Small intestine (tissue), 7 donors: Measurements from ENCODE around the gene SENP1. TPM values are rescaled to one million over a fixed set of nuclear protein-coding genes. Genes with fewer than 3 reads are reported as not detected.

Source experiments
- DNase-seq, 2 donors: peaks; one replicate each; pipeline versions ENCODE4 v3.0.0 to v3.0.0-alpha.2; 2013
- FAIRE-seq: peaks from 2 replicates; lab custom pipeline; 2012; peaks lifted over from hg19 to GRCh38; lab: Jason Lieb, UNC
- H3K27ac ChIP-seq, 3 donors: one replicate each; pipeline ENCODE4 v1.5.1; 2013; ENCODE audit warnings: low read length in 2 of 3, mild to moderate bottlenecking in 2 of 3, control low read depth in 1 of 3, inconsistent platforms in 1 of 3, low read depth in 1 of 3, moderate library complexity in 1 of 3
- H3K27me3 ChIP-seq, 3 donors: one replicate each; pipeline ENCODE4 v1.6.1; 2013; ENCODE audit warnings: low read length in 3 of 3, inconsistent platforms in 1 of 3; ENCODE audit not compliant: control insufficient read depth in 3 of 3, insufficient read depth in 3 of 3
- H3K36me3 ChIP-seq, 3 donors: one replicate each; pipeline ENCODE4 v1.6.1; 2013; ENCODE audit warnings: low read length in 3 of 3, inconsistent platforms in 1 of 3, low read depth in 1 of 3, mild to moderate bottlenecking in 1 of 3, moderate library complexity in 1 of 3; ENCODE audit not compliant: control insufficient read depth in 3 of 3, insufficient read depth in 2 of 3
- H3K4me1 ChIP-seq, 3 donors: one replicate each; pipeline ENCODE4 v1.6.1; 2013; ENCODE audit warnings: low read length in 2 of 3, inconsistent platforms in 1 of 3, low read depth in 1 of 3, mild to moderate bottlenecking in 1 of 3, moderate library complexity in 1 of 3; ENCODE audit not compliant: control insufficient read depth in 3 of 3, insufficient read depth in 2 of 3
- H3K4me3 ChIP-seq, 3 donors: one replicate each; pipeline ENCODE4 v1.5.1; 2013; ENCODE audit warnings: low read length in 3 of 3, control low read depth in 1 of 3, inconsistent platforms in 1 of 3, low read depth in 1 of 3, mild to moderate bottlenecking in 1 of 3, moderate library complexity in 1 of 3
- H3K9me3 ChIP-seq, 2 donors: one replicate each; pipeline ENCODE4 v1.6.1; 2013; ENCODE audit warnings: low read depth in 1 of 2, low read length in 1 of 2; ENCODE audit not compliant: control insufficient read depth in 2 of 2, insufficient read depth in 1 of 2
- WGBS, 3 donors: extraction: QIAGEN DNeasy Blood & Tissue Kit; methylation state at CpG; one replicate each; pipeline ENCODE4 v1.1.7; 2013; 5-methylcytosine and 5-hydroxymethylcytosine counted together
- polyA plus RNA-seq, 4 donors: library from polyadenylated mRNA; stranded (reverse) in 3 of 4; unstranded in 1 of 4; fragments of 200-250 nt in 3 of 4; fragments of 120-200 nt in 1 of 4; gene quantifications; one replicate each; pipeline versions ENCODE4 v1.2.1 to v1.2.3, GENCODE V29; 2013
- donor health status: healthy with polysubstance abuse.
- donor health status: control.
- donor health status: control.
- donor health status: Bipolar disorder and iron deficiency.
- donor health status: healthy.

SENP1 gene
- polyA plus RNA-seq, 4 donors = 2.5 to 11.7 (median 4.1) TPM

- 93 to 94% (median 94%) methylated on average over 5 of the region's 5 CpGs for WGBS, 3 donors
- no peak for FAIRE-seq
Measured at GRCh38 chr12:48080285-48080684, 25.6 kb downstream of the SENP1 start.

GRCh38 chr12:48078901-48079300, 27.0 kb downstream of the SENP1 start:
- Histone ChIP-seq H3K4me3 (no peak overlapping the region), H3K4me1 (no peaks in the 10 kb centered on the region), H3K36me3 (peaks cover 4 to 16% (median 8%) of the 10 kb centered on the region in 3 donors), H3K9me3 (no peaks in the 10 kb centered on the region), H3K27ac (no peak overlapping the region), H3K27me3 (no peaks in the 10 kb centered on the region)
- no peak for FAIRE-seq
- DNase-seq = no peak
- 95 to 98% (median 97%) methylated on average over 5 of the region's 5 CpGs for WGBS, 3 donors

More at GRCh38 chr12:48080285-48080684, 25.6 kb downstream of the SENP1 start:
- DNase-seq = no peak
- peaks cover 0 to 22% (median 5%) of the 10 kb centered on the region in 3 donors for H3K36me3 ChIP-seq
- H3K4me1 ChIP-seq = no peaks in the 10 kb centered on the region
- no peaks in the 10 kb centered on the region for H3K9me3 ChIP-seq
- H3K27me3 ChIP-seq = no peaks in the 10 kb centered on the region
- no peak overlapping the region for H3K4me3 ChIP-seq
- H3K27ac ChIP-seq = no peak overlapping the region

DNA sequence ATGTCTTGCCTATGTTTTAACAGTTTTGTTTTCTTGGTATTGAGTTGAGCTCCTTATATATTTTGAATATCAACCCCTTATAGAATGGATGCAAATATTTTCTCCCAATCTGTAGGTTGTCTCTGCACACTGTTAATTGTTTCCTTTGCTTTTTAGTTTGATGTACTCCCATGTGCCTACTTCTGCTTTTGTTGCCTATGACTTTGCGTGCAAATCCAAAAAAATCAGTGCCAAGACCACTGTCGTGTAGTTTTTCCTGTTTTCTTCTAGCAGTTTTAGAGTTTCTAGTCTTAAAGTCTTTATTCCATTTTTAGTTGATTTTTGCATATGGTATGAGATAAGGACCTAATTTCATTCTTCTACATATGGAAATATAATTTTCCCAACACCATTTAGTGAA, 28.8 kb downstream of the SENP1 start:
- Histone ChIP-seq H3K4me3 (no peak overlapping the region), H3K36me3 (peaks cover 4 to 15% (median 8%) of the 10 kb centered on the region in 3 donors), H3K27me3 (no peaks in the 10 kb centered on the region), H3K27ac (no peak overlapping the region), H3K9me3 (no peaks in the 10 kb centered on the region), H3K4me1 (no peaks in the 10 kb centered on the region)
- WGBS, 3 donors = 92 to 98% (median 97%) methylated on average over 2 of the region's 2 CpGs
- FAIRE-seq (no peak), DNase-seq (no peak)

DNA sequence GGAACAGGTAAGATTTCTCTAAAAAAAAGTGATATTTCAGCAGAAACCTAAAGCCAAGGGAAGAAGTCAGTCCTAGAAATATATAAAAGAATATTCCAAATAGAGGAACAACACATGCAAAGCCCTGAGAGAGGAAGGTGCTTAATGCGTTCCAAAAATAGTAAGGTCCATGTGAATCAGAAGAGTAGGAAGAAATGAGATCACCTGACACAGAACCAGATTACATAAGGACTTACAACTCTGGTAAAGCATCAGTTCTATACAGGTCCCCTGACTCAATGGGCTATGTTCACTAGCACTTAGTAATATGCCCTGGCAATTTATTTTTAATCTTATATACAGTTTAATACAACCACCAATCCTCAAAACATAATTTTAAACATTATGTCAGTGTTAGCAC, 30.0 kb downstream of the SENP1 start:
- no peak for FAIRE-seq
- WGBS, 3 donors = 93 to 96% (median 95%) methylated on average over 1 of the region's 1 CpG

DNA sequence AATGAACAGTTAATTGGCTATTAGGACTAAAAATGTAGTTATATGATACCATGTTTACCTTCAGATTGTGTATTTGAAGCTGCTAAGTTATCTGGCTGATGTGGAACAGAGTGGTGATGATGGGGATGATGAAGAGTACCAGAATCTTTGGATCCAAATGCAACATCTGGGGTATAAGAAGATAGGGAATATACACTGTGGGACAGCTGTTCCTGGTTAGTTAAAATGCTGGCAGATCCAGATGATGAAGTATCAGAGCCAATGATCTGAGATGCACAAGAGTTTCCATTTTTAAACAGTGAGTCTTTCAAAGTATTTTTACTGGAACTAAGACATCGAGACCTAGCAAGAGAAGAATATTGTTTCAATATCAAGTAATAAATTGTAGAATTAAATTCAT, 31.6 kb downstream of the SENP1 start:
- FAIRE-seq (no peak), DNase-seq (no peak)
- no peak overlapping the region for H3K4me3 ChIP-seq
- H3K9me3 ChIP-seq = no peaks in the 10 kb centered on the region
- no peak overlapping the region for H3K27ac ChIP-seq
- H3K36me3 ChIP-seq = peaks cover 4 to 15% (median 7%) of the 10 kb centered on the region in 3 donors
- 89 to 97% (median 94%) methylated on average over 1 of the region's 1 CpG for WGBS, 3 donors
- no peaks in the 10 kb centered on the region for H3K4me1 ChIP-seq
- no peaks in the 10 kb centered on the region for H3K27me3 ChIP-seq

More for the DNA sequence above, 30.0 kb downstream of the SENP1 start:
- DNase-seq = no peak
- H3K36me3 ChIP-seq = peaks cover 4 to 14% (median 7%) of the 10 kb centered on the region in 3 donors
- H3K27ac ChIP-seq = no peak overlapping the region
- no peaks in the 10 kb centered on the region for H3K9me3 ChIP-seq
- H3K4me1 ChIP-seq = no peaks in the 10 kb centered on the region
- no peaks in the 10 kb centered on the region for H3K27me3 ChIP-seq
- no peak overlapping the region for H3K4me3 ChIP-seq

DNA sequence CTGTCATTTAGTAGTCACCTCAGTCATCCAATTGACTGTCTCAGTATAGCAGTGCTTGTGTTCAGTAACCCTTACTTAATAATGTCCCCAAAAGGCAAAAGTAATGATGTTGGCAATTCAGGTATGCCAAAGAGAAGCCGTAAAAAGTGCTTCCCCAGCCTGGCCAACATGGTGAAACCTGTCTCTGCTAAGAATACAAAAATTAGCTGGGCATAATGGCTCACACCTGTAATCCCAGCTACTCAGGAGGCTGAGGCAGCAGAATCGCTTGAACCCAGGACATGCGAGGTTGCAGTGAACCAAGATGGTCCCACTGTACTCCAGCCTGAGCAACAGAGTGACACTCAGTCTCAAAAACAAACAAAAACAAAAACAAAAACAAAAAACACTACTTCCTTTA, 33.6 kb downstream of the SENP1 start:
- FAIRE-seq (no peak), DNase-seq (no peak)
- Histone ChIP-seq H3K4me3 (no peak overlapping the region), H3K9me3 (no peaks in the 10 kb centered on the region), H3K27me3 (no peaks in the 10 kb centered on the region), H3K27ac (no peak overlapping the region), H3K4me1 (no peaks in the 10 kb centered on the region), H3K36me3 (peaks cover 4 to 16% (median 9%) of the 10 kb centered on the region in 3 donors)
- 96 to 98% (median 97%) methylated on average over 3 of the region's 3 CpGs for WGBS, 3 donors

DNA sequence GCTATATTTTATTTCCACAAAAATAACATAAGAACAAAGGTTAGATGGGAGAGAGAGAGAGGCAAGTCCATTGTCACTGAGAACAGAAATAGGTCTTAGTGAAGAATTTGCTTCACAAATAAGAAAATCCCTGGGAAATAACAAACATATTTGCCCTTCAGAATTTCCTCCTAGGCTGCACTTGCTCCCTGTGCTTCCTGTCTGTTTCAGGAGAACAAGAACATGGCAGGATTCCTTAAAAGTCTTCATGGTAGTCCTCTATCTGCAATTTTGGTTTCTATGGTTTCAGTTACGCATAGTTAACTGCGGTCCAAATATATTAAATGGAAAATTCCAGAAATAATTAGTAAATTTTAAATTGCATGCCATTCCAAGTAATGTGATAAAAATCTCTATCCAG, 34.1 kb downstream of the SENP1 start:
- Histone ChIP-seq H3K27ac (no peak overlapping the region), H3K9me3 (no peaks in the 10 kb centered on the region), H3K36me3 (peaks cover 4 to 17% (median 9%) of the 10 kb centered on the region in 3 donors), H3K4me3 (no peak overlapping the region), H3K4me1 (no peaks in the 10 kb centered on the region), H3K27me3 (no peaks in the 10 kb centered on the region)
- FAIRE-seq (no peak), DNase-seq (no peak)
- WGBS, 3 donors = 97 to 100% (median 98%) methylated on average over 2 of the region's 2 CpGs

DNA sequence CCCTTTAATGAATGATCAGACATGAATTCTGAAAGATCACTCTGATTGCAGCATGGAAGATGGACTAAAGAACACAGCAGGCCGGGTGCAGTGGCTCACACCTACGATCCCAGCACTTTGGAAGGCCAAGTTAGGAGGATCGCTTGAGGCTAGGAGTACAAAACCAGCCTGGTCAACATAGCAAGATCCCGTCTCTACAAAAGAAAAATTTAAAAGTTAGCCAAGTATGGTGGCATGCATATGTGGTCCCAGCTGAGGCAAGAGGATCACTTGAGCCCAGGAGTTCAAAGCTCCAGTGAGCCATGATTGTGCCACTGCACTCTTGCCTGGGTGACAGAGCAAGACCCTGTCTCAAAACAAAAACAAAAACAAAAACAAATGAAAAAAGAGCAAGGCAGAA, 35.1 kb downstream of the SENP1 start:
- Histone ChIP-seq H3K4me3 (no peak overlapping the region), H3K36me3 (peaks cover 4 to 23% (median 11%) of the 10 kb centered on the region in 3 donors), H3K27me3 (no peaks in the 10 kb centered on the region), H3K4me1 (no peaks in the 10 kb centered on the region), H3K9me3 (no peaks in the 10 kb centered on the region), H3K27ac (no peak overlapping the region)
- FAIRE-seq (no peak), DNase-seq (no peak)
- 94 to 98% (median 96%) methylated on average over 4 of the region's 4 CpGs for WGBS, 3 donors

DNA sequence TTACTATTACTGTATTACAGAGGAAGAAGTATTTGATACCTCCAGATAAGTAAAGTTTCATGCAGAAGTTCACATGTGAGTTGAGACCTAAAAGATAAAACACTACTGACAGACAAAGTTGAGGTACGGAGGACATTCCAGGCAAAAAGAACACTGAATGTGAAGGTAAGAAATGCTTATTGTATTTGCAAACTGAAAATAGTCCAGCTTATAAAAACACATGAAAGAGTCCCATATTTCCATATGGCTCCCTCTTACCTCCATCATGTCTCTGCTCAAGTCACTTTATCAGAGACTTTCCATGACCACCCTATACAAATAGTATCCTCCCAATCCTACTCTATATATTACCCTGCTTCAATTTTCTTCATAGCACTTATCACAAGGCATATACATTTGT, 35.8 kb downstream of the SENP1 start:
- no peak overlapping the region for H3K27ac ChIP-seq
- WGBS, 3 donors = 96 to 100% (median 96%) methylated on average over 1 of the region's 1 CpG
- no peak overlapping the region for H3K4me3 ChIP-seq
- no peaks in the 10 kb centered on the region for H3K9me3 ChIP-seq
- H3K27me3 ChIP-seq = no peaks in the 10 kb centered on the region
- DNase-seq (no peak), FAIRE-seq (no peak)
- no peaks in the 10 kb centered on the region for H3K4me1 ChIP-seq
- H3K36me3 ChIP-seq = peaks cover 4 to 24% (median 13%) of the 10 kb centered on the region in 3 donors
